Kasumi-1 (cell line): ENCODE results near the gene TNS3.

ENCODE experiments used
- DNase-seq, 2 experiments: peaks; one replicate each; lab custom pipeline; 2025; lab: John Stamatoyannopoulos, UW

The TNS3 gene

DNA sequence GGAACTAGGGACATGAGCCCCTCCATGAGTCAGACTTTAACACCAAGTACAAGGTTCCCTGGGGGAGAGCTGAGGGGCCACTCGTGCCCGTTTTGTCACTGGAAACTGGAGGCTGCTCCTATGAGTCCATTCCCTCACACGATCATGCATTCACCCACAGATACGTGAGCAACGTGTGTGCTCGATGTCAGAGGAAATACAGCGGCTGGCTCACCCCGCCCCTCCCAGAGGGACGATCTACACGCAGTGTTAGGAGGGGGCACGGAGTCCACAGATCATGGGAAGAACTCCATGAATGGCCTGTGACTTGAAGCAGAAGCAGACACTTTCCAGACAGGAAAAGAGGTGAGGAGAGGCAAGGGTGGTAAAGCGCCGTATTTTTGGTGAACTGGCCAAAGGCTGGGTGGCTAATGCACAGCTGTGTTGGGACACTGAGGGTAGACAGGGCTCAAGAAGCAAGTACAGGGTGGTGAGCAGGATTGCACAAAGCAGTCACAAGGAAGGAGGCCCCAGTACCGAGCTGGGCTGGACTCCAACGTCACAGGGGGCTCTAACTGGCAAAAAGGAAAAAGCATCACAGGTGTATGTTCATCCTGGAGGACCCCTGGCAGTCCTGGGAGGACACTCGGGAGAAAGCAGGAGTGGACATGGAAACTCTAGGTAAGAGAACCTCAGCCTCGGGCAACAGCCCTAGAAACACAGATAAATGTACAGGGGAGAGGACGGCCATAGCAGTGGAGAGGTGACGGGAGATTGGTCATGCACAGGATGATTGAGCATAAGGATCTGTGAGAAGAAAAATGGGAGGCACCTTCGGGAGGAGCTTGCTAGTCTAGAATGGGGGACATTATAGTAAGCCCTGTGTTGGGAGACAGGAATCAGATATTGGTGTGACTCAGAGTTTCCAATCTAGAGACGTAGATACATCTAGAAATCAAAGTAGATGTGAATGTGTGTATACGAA is 41.2 kb downstream of the TNS3 start:
- no peak for DNase-seq

DNA sequence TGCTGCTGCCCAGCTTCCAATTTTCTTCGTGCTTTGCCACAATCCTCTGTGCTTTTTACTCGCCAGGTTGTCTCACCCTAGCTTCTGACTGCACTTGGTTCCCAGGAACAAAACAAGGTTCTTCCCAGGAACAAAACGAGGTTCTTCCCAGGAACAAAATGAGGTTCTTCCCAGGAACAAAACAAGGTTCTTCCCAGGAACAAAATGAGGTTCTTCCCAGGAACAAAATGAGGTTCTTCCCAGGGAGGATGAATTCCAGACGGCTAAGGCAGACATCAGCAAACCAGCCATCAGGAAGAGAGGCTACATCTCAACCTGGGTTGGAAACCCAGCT is 41.9 kb downstream of the TNS3 start:
- no peak for DNase-seq

DNA sequence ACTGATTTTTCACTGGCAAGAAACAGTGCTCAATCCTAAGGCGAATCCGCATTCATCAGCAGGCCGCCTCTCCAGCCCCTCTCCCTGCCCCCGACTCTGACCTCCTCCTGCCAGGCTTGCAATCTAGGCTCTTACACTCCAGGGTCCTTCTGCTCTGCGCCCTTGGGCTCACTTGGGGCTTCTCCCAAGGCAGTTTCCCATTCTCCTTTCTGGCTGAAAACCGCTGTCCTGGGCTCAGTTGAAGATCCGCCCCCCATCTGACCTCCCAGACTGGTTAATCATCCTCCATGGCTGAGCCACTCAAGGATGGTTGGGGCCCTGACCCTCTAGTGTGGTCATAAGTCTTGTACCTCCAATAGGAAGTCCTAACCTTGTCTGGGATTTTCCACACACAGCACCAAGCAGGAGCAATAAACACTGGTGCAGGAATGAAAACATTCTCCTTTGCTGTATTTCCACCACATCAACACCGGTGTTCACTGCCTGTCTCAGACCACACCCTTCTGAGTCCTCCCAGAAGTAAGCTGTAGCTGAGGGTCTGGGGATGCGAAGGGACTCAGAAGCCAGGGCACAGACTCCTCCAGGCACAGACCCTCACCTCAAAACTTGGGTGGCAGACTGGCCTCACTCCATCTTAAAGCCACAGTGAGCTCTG is 42.4 kb downstream of the TNS3 start:
- no peak for DNase-seq

DNA sequence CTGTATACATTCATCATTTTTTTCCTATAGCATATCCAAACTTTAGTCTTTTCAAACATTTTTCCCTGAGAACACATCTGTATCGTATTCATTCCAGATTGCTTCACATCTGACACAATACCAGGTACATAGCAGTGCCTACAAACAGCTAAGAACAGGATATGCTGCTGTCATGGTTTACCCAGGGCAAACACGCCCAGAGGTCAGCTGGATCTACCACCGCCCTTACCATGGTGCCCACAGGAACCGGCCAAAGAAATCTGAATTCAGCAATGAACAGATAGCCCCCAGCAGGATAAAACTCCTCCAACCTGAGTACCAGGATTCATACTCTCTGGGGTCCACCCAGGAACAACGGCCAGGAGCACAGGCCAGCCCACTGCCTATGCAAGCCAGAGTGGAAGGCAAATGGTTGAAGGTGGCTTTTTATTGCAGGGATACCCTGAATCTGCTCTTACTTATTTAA is 43.0 kb downstream of the TNS3 start:
- no peak for DNase-seq

DNA sequence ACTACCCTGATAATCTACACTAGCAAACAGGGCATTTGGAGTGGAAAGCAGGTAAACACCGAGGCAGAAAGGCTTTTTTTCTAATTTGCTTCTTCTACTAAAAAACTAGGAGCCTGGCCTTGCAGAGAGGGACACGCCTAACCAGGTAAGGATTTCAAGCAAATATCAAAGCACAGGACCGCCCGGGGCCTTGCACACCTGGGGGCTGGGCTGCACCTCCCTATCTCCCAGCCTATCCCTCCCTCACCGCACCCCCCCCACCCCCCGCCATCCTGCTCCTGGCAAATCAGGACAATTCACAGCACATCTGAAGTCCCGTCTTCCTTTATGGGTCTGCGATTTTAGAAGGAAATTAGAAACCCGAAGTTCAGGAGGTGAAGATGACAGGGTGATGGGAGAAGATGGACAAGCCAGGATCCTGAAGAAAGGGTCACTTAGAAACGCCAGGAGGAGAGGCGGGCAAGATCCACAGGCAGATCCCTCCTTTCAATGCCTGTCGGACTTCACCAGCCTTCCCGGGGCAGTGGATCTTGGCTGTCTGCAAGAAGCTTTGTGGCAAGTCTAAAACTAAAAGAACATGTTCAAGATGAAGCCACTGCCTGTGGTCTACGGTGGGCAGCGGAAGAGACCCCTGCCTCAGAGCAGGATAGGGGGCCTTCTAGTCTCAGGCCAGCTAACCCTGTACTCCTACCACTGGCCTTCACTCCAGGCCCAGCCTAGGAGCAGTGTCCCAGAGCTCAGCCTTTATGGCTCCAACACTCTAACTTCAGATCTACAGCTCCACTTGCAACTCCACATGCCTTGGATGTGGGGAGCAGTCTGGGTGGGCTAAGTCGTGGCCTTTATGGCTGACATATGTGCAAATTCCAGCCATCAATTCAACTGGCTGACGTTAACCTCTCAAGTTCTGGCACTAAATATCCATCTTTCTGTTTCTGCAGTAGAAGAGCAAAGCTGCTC is 43.9 kb downstream of the TNS3 start:
- no peak for DNase-seq

DNA sequence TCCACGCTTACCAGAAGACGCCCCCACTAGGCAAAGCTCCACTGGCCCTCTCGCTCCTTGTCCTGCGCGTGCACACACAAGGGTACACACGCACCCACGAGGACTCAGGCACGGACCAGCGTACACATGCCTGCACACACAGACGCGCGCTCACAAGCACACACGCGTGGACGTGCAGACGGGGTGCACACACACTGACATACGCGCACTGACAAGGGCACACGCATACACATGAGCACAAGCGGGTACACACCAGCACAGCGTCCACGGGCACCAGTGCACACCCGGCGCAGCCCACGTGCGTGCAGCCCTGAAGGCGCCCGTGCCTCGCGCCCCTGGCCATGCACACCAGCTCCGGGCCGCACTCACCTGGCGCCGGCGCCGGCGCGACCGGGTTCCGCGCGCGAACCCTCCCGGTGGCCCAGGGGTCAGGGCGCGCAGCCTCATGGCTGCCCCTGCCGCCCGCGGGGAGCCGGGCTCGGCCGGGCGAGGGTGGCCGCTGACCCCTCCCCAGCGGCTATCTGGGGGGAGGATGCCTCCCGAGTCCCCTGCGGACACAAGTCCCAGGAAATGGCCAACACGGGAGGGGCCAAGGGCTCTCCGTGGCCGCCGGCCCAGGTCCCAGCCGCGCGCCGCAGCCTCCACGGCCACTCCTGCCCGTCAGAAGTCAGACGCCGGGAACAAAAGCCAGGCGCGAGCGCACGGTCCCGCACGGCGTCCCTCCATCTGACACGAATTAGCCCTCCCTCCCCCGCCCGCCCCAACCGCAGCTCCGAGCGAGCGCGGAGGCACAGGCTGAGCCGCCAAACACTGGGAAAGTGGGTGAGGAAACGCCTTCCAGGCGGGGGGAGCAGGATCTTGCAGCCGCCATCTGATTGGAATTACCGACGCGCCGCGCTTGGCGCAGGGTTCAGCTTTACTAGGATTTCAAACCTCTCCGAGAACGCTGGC is 45.0 kb downstream of the TNS3 start:
- no peak for DNase-seq

DNA sequence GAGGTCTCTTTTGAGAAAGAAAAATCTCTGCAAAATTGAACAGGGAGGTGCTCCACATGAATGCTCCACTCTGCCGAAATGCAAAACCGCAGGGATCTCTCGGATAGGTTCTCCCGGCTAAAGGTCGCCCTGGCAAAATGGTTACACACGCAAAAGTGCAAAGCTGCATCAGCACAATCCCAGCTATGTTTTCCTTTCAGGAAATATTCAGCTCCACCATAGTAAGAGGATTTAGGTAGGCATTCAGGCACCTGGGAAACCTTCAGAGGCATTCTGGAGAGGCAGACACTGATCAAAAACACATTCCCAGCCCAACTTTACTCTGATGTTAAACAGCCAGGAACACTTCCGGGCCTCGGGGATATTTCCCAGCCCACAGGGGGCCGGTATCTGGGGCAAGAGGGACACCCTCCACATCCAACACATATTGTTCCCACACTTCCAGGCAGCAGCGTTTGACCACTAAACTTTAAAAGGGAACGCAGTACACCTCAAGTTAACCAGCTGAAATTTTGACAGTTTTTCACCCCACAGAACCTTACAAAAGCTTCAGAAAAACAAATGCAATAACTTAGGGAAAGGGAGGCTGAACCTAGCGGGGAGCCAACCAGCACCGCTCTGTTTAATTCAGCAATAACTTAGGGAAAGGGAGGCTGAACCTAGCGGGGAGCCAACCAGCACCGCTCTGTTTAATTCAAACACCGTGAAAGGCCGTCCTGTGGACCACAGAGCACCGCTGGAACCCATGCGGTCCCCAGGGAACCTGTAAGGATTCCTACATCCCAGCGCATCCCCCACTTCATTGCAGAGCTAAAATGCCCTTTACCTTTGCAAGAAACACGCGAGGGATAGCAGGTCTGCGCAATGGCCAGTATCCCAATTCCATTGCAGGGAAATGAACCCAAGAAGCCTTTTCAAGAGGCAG is 45.9 kb downstream of the TNS3 start:
- DNase-seq, result no peak

DNA sequence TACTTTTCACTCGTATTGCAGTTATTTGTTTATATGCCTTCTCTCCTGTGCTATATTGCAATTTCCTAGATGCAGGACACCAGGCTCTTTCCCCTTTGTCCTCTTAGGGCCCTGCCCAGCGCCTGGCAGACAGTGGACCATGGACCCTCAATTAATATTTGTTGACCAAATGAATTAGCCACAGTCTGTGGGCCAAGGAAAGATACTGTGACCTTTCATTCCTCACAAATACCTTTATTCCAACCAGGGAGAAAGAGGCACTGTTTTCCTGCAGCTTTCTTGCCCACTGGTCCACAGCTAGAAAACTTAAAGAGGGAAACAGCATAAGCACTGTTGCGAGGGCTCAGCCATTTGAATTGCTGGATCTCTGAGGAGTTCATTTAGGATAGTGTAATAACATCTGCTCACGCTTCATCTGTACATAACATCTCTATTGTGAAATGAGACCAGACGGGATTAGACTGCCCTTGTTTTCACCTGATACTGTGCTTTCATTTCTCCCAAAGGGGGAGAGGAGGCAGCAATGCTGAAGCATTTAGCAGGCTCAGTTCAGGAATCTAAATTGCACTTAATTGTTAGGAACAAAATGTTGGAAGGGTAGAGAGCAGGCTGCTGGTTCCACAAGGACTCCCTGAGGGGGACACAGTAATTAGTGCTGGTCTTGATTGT is 46.7 kb downstream of the TNS3 start:
- no peak for DNase-seq

DNA sequence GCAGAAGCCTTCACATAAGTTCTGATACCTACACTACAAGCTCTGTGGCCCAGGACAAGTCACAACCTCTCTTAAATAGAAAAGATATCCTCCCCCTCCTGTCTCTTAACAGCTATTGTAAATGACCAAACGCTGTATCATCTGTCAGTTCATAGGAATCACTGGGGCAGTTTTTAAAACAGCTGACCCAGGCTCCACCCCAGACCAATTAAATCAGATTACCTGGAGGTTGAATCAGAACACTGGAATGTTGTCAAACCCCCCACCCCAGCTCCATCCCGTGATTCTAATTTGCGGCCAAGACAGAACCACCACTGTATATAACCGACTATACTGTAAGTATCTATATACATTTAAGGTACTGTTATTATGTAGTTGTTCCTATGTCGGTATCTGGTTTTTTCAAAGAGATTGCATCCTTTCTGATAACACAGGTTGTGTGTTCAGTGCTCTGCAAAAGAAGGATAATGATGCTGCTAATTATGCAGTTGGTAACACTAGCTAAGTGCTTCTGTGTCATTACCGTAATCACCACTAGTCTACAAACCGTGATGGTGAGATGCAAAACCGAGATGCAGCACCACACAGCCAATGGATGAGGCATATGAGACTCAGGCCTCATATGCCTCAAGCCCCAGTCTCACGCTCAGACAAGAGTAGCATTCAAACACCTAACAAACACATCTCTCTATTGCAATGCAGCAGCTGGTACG is 47.4 kb downstream of the TNS3 start:
- DNase-seq, result no peak

DNA sequence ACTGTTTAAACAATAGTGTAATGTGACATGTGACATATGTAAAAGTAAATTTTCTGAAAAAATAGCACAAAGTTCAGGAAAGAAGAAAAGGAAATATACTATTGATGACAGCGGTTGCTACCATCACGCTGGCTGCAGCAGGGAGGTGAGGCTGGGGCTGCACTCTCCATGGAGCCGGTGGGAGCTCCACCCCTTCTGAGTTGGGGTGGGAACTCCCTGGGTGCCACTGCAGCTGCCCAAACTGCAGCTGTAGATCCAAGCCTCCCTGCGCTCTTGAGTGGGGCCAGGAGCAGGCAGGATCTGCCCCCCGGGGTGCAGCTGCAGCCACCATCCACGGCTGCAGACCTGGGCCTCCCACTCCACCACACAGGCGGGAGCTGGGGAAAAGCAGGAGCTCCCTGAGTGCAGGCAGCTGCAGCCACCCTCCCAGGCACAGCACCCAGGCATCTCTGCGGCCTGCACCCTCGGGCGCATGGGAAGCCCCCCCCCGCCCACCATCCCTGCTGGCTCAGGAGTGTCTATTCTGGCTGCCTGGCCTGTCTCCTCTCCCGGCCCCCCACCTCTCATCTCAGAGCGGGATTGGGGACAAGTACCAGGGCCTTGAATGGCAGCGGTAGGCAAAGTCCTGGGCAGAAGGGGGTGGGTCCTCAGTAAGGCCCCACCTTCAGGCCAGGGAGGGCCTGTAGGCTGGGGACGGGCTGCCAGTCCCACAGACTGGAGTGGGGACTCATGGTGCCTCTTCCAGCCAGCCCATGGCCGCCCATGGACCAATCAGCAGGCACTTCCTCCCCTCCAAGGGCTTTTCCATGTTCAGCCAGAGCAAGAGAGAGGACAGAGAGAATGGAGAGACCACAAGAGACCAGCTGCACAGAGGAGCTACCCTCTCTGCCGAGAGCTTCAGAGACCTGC is 50.1 kb downstream of the TNS3 start:
- no peak for DNase-seq

DNA sequence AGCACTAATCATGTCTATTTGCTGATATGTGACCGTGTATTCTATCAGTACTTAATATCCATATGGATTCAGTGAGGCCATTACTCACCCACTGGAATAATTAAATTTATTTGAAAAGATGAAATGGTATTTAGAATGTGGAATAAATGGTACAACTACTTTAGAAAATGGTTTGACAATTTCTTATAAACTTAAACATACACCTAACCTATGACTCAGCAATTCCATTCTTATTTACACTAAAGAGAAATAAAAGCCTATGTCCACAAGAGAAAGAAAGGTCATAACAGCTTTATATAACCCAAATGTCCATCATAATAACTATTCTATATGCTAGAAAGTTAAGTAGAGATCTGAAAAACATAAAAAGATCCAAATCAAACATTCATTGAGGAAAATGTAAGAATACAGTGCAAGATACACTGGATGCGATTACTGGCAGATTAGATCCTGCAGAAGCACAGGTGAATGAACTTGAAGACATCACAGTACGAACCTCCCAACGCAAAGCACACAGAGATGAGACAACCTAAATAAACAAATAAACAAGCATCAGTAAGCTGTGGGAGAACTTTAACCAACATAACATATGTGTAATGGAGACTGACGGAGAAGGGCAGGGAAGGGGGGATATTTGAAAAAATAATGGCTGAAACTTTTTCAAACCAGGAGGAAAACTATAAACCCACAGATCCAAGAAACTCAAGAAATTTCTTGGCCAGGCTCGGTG is 51.9 kb downstream of the TNS3 start:
- no peak for DNase-seq

DNA sequence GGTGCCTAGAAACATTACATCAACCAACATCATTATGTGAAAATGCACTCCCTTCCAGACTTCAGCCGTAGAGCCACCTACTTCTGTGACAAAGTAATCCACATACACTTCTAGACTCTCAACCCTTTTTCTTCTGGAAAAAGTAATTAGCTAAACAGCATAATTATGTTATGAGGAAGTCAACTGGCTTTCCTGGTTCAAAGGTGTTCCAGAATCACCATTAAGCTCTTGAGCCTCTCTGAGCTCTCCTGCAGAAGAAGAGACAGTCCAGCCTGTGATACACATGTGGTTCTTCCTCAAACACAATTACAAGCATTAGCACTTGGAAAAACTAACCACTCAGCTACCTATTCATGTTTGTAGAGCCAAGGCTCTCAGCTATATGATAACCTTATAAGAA is 52.5 kb downstream of the TNS3 start:
- DNase-seq, result no peak

DNA sequence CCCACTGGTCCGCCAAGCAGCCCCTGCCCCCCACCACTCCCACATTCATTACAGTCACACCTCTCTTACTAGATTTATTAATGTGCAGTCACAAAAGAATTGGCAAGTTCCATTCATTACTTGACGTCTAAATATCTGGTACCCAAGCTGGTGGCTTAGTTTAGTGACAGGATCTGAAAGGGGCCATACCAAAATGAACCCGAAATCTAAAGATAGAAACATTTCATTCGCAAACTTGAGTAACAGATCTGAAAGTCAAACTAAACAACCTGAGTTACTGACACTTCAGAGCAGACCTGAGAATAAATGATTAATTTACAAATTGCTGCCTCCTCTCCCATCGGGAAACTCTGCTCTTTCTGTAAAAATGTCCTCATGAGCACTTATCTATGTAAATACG is 53.4 kb downstream of the TNS3 start:
- no peak for DNase-seq

DNA sequence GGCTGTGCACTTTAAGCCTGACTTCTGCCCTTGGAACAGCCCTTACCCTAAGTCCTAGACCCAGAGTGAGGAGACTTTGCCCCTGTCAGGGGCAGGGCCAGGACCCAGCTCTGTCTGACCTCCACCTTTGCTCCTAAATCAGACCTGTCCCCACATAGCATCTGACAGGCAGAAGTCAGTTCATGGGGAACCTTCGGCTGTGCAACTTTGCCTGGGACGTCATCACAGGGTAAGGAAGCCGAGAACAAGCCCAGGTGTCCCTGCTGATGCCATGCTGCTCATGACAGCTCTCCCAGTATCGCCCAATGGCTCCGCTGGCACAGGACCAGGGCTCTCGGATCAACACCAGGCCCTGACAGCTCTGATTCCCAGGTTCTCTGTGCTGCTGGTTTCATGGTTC is 55.4 kb downstream of the TNS3 start:
- DNase-seq, result no peak

DNA sequence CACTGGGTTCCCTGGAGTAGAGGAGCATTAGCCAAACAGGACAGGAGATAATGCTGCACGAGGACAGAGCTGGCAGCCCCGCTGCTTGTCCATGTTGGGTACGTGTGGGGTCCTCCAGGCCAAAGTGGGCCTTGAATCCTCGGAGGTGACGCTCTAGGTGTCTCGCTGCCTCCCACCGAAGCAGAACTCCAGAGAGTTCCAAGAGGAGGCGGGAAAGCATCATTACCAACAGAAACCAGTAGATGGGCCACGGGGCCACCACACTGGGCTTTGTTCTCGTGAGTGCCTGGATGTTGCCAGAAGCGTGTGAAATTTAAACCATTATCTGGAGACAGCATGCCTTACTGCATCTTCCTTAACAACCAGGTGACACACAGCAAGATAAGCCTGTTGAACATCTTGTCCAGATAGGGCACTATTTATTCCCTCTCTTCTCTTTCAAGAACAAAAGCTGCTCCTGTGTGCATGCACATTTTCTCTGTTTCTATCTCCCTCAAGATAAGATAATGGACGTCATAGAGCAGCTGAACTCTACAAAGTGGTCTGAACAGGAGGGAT is 56.8 kb downstream of the TNS3 start:
- DNase-seq, result no peak

DNA sequence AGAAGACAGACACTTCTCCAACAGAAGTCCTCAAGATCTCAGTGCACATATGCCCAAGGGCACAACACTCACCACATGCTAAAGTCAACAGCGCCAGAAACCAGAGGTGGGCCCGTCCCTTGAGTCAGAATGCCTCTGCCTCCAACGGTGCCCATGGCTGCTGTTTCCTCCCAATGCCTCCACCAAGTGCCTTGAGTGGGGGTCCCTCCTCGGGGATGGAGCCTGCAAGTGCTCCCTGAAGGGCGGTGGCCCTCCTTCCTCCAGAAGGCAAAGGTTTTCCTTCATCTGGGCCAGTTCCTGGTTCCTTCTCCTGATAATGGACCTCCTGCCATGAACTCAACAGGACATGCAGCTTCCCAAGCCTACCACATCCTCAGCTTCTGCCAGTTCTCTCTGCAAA is 58.5 kb downstream of the TNS3 start:
- no peak for DNase-seq
